Measurements from ENCODE around the gene BEAN1. TPM values are rescaled to one million over a fixed set of nuclear protein-coding genes. Genes with fewer than 3 reads are reported as not detected.

The BEAN1 gene
- total RNA-seq, 1 experiment from 2014 or later: not detected

DNA sequence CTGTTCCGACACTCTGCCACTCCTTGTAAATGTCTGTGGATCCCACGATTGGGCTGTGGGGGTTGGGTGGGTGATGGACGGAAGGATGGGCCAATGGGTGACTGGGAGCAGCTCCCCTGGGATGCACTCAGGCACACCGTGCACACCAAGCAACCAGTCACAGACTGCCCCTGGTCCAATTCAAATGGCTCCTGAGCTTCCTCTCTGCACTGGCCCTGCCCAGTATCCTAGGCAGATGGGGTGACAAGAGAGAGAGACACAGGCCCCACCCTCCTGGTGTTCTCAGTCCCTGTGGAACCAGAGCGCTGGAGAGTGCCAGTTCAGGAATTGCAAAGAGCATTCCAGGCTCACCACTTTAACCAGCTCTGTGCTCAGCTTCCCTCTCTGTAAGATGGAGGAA is 32.8 kb downstream of the BEAN1 start:
- DNase-seq (ENCODE audit: low spot score) (peak; percentile 73), ATAC-seq (peak; percentile 99)
- Mint-ChIP-seq H3K9me3 (no peaks in the 10 kb centered on the region), H3K27me3 (ENCODE audit: low read depth) (peaks cover 7% of the 10 kb centered on the region), H3K4me3 (peak overlapping the region; percentile 47), H3K4me1 (peaks cover 18% of the 10 kb centered on the region), H3K27ac (no peak overlapping the region), H3K36me3 (no peaks in the 10 kb centered on the region)
- CTCF ChIA-PET: interaction anchor here (0.7 to 3.0 kb wide), 6 partner anchors 18 to 421 kb away, joined by 3 to 23 read pairs (median 4); no protein-coding TSS in a partner anchor
- POLR2A ChIA-PET: no interaction called here
- peak; percentile 42; the same call in 1 of the 2 replicates for TF ChIP-seq SP1 (CRISPR knock-in tag; conservative IDR thresholded peaks at IDR 0.05)
- no peak for TF ChIP-seq GRHL2 (CRISPR knock-in tag; IDR thresholded peaks at IDR 0.05; ENCODE audit: insufficient replicate concordance, severe bottlenecking)
- no peak for TF ChIP-seq ETV6 (CRISPR knock-in tag; IDR thresholded peaks at IDR 0.05)
- TF ChIP-seq, protein P1, sequence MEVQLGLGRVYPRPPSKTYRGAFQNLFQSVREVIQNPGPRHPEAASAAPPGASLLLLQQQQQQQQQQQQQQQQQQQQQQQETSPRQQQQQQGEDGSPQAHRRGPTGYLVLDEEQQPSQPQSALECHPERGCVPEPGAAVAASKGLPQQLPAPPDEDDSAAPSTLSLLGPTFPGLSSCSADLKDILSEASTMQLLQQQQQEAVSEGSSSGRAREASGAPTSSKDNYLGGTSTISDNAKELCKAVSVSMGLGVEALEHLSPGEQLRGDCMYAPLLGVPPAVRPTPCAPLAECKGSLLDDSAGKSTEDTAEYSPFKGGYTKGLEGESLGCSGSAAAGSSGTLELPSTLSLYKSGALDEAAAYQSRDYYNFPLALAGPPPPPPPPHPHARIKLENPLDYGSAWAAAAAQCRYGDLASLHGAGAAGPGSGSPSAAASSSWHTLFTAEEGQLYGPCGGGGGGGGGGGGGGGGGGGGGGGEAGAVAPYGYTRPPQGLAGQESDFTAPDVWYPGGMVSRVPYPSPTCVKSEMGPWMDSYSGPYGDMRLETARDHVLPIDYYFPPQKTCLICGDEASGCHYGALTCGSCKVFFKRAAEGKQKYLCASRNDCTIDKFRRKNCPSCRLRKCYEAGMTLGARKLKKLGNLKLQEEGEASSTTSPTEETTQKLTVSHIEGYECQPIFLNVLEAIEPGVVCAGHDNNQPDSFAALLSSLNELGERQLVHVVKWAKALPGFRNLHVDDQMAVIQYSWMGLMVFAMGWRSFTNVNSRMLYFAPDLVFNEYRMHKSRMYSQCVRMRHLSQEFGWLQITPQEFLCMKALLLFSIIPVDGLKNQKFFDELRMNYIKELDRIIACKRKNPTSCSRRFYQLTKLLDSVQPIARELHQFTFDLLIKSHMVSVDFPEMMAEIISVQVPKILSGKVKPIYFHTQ (CRISPR knock-in tag; IDR thresholded peaks at IDR 0.05): no peak
- TF ChIP-seq OVOL2 (CRISPR knock-in tag; IDR thresholded peaks at IDR 0.05; ENCODE audit: borderline replicate concordance): no peak
- TF ChIP-seq, protein P2, sequence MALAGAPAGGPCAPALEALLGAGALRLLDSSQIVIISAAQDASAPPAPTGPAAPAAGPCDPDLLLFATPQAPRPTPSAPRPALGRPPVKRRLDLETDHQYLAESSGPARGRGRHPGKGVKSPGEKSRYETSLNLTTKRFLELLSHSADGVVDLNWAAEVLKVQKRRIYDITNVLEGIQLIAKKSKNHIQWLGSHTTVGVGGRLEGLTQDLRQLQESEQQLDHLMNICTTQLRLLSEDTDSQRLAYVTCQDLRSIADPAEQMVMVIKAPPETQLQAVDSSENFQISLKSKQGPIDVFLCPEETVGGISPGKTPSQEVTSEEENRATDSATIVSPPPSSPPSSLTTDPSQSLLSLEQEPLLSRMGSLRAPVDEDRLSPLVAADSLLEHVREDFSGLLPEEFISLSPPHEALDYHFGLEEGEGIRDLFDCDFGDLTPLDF (CRISPR knock-in tag; IDR thresholded peaks at IDR 0.05): no peak
- TF ChIP-seq ZNF219 (CRISPR knock-in tag; IDR thresholded peaks at IDR 0.05; ENCODE audit: borderline replicate concordance): no peak
- no peak for TF ChIP-seq FOXP1 (CRISPR knock-in tag; IDR thresholded peaks at IDR 0.05; ENCODE audit: borderline replicate concordance)
- TF ChIP-seq NR1H2 (CRISPR knock-in tag; IDR thresholded peaks at IDR 0.05): no peak
- peak; percentile 73 for TF ChIP-seq NFYB (CRISPR knock-in tag; conservative IDR thresholded peaks at IDR 0.05; ENCODE audit: low read depth)
- no peak for TF ChIP-seq EMX1 (CRISPR knock-in tag; IDR thresholded peaks at IDR 0.05)

DNA sequence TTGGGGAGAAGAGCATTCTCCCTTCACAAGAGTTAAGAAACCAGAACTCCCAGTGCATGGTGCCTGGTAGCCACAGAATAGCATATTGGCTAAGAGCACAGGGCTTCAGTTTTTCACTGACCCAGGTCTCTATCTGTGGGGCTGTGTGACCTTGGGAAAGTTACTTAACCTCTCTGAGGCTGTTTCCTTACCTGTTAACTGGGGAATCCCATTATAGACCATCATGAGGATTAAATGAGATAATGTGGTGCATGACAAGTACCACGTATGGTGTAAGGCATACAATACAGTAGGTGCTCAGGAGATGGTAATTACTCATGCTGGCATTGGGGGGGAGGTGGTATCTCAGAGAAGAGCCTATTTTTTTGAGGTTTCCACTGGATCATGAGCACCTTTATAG is 33.6 kb downstream of the BEAN1 start:
- CTCF ChIA-PET: interaction anchor here (0.9 to 3.0 kb wide), 2 partner anchors 19 to 54 kb away, joined by 3 to 23 read pairs; no protein-coding TSS in a partner anchor
- Mint-ChIP-seq H3K9me3 (no peaks in the 10 kb centered on the region), H3K4me1 (peaks cover 18% of the 10 kb centered on the region), H3K27me3 (ENCODE audit: low read depth) (peaks cover 7% of the 10 kb centered on the region), H3K4me3 (no peak overlapping the region), H3K27ac (no peak overlapping the region), H3K36me3 (no peaks in the 10 kb centered on the region)
- no peak for ATAC-seq
- TF ChIP-seq, protein P3, sequence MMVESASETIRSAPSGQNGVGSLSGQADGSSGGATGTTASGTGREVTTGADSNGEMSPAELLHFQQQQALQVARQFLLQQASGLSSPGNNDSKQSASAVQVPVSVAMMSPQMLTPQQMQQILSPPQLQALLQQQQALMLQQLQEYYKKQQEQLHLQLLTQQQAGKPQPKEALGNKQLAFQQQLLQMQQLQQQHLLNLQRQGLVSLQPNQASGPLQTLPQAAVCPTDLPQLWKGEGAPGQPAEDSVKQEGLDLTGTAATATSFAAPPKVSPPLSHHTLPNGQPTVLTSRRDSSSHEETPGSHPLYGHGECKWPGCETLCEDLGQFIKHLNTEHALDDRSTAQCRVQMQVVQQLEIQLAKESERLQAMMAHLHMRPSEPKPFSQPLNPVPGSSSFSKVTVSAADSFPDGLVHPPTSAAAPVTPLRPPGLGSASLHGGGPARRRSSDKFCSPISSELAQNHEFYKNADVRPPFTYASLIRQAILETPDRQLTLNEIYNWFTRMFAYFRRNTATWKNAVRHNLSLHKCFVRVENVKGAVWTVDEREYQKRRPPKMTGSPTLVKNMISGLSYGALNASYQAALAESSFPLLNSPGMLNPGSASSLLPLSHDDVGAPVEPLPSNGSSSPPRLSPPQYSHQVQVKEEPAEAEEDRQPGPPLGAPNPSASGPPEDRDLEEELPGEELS (CRISPR knock-in tag; IDR thresholded peaks at IDR 0.05): no peak
- TF ChIP-seq, protein P1 (CRISPR knock-in tag; IDR thresholded peaks at IDR 0.05): no peak
- TF ChIP-seq HMGA2 (CRISPR knock-in tag; IDR thresholded peaks at IDR 0.05): no peak
- TF ChIP-seq ZNF121 (CRISPR knock-in tag; IDR thresholded peaks at IDR 0.05): no peak
- TF ChIP-seq SMAD3 (CRISPR knock-in tag; IDR thresholded peaks at IDR 0.05; ENCODE audit: borderline replicate concordance): no peak
- no peak for TF ChIP-seq ZNF423 (CRISPR knock-in tag; IDR thresholded peaks at IDR 0.05)
- no peak for TF ChIP-seq ETV6 (CRISPR knock-in tag; IDR thresholded peaks at IDR 0.05)
- TF ChIP-seq, protein P4, sequence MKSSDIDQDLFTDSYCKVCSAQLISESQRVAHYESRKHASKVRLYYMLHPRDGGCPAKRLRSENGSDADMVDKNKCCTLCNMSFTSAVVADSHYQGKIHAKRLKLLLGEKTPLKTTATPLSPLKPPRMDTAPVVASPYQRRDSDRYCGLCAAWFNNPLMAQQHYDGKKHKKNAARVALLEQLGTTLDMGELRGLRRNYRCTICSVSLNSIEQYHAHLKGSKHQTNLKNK (CRISPR knock-in tag; IDR thresholded peaks at IDR 0.05): no peak
- TF ChIP-seq ESRRA (CRISPR knock-in tag; IDR thresholded peaks at IDR 0.05; ENCODE audit: borderline replicate concordance): no peak
- TF ChIP-seq ZNF671 (CRISPR knock-in tag; IDR thresholded peaks at IDR 0.05): no peak
- no peak for TF ChIP-seq USF1 (CRISPR knock-in tag; IDR thresholded peaks at IDR 0.05)
- TF ChIP-seq TCF7 (CRISPR knock-in tag; IDR thresholded peaks at IDR 0.05; ENCODE audit: low read depth): no peak
- POLR2A ChIA-PET: no interaction called here
- DNase-seq (ENCODE audit: low spot score): no peak

Data from WTC11 (cell line).